ENCODE results near the gene LPCAT2. TPM values are rescaled to one million over a fixed set of nuclear protein-coding genes. Genes with fewer than 3 reads are reported as not detected.

Gene LPCAT2
- total RNA-seq, 1 donor from 2014 or later = 1.8 TPM

DNA sequence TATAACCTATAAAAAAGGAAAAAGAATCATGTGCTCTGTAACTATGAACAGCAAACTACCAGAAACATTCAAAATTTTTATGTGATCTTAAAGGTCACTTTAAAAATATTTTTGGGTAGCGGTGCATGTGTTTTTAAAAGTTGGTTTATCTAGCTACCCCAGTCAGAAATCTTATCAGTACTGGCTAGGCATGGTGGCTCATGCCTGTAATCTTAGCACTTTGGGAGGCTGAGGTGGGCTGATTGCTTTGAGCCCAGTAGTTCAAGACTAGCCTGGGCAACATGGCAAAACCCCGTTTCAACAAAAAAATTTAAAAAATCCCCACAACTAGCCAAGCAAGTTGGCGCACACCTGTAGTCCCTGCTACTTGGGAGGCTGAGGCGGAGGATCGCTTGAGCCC is 61.3 kb downstream of the LPCAT2 start:
- Mint-ChIP-seq H3K4me1 (ENCODE audit: low read depth, unreplicated experiment) (peaks cover 6% of the 10 kb centered on the region), H3K27ac (ENCODE audit: unreplicated experiment) (no peak overlapping the region), H3K27me3 (ENCODE audit: unreplicated experiment) (peaks cover 2% of the 10 kb centered on the region), H3K9me3 (ENCODE audit: unreplicated experiment) (peaks cover 2% of the 10 kb centered on the region), H3K36me3 (ENCODE audit: unreplicated experiment) (no peaks in the 10 kb centered on the region), H3K4me3 (ENCODE audit: unreplicated experiment) (no peak overlapping the region)
- TF ChIP-seq, protein P1, sequence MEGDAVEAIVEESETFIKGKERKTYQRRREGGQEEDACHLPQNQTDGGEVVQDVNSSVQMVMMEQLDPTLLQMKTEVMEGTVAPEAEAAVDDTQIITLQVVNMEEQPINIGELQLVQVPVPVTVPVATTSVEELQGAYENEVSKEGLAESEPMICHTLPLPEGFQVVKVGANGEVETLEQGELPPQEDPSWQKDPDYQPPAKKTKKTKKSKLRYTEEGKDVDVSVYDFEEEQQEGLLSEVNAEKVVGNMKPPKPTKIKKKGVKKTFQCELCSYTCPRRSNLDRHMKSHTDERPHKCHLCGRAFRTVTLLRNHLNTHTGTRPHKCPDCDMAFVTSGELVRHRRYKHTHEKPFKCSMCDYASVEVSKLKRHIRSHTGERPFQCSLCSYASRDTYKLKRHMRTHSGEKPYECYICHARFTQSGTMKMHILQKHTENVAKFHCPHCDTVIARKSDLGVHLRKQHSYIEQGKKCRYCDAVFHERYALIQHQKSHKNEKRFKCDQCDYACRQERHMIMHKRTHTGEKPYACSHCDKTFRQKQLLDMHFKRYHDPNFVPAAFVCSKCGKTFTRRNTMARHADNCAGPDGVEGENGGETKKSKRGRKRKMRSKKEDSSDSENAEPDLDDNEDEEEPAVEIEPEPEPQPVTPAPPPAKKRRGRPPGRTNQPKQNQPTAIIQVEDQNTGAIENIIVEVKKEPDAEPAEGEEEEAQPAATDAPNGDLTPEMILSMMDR (IDR thresholded peaks at IDR 0.05; ENCODE audit: partially characterized antibody, unreplicated experiment) = no peak
- DNase-seq = no peak

DNA sequence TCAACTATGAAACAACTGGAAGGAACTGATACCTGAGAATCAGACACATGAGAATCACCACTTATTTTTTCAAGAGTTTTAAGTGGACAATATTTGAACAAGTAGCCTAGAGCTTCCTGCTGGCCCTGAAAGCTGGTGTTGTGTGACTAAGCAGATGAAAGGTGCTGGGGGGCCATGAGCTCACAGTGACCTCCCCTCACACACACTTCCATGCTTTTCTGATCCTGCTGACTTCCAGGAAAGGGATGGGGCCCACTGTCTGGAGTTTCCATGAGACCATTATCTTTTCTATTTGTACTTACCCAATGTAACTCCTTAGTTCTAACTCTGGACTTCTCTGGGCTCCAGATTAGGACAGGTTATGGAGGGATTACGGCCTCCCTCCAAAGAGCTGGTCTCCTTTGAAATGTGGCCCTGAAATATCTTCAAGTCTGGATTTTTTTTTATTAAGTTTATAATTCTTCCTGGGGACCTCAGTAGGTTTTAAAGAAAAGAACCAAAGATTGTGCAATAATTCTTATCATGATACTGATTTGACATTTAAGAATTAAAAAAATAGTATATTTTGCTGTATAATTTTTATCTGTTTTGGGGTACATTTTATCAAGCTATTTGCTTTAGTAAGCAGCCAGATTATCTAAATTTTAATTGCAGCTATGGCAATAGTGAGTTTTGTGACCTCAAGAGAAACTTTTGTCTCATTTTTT is 62.5 kb downstream of the LPCAT2 start:
- H3K36me3 Mint-ChIP-seq (ENCODE audit: unreplicated experiment) = no peaks in the 10 kb centered on the region
- peaks cover 2% of the 10 kb centered on the region for H3K9me3 Mint-ChIP-seq (ENCODE audit: unreplicated experiment)

DNA sequence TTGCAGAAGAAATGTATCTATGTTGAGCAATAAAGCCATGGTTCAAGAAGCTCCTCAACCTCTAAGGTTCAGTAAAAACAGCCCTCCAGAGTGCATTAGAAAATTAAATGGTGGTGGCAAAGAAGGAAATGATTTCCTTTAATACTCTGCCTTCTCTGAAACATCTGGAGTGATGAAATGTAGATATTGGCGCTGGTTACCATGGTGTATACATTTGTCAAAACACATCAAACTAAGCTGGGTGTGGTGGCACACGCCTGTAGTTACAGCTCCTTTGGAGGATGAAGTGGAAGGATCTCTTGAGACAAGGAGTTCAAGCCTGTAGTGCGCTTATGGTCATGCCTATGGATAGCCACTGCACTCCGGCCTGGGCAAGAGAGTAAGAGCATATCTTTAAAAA is 63.6 kb downstream of the LPCAT2 start:
- no peaks in the 10 kb centered on the region for H3K36me3 Mint-ChIP-seq (ENCODE audit: unreplicated experiment)
- TF ChIP-seq, protein P1 (IDR thresholded peaks at IDR 0.05; ENCODE audit: partially characterized antibody, unreplicated experiment) = no peak
- no peak for DNase-seq
- H3K27ac Mint-ChIP-seq (ENCODE audit: unreplicated experiment) = no peak overlapping the region
- no peaks in the 10 kb centered on the region for H3K27me3 Mint-ChIP-seq (ENCODE audit: unreplicated experiment)
- peaks cover 2% of the 10 kb centered on the region for H3K9me3 Mint-ChIP-seq (ENCODE audit: unreplicated experiment)
- no peak overlapping the region for H3K4me3 Mint-ChIP-seq (ENCODE audit: unreplicated experiment)
- peaks cover 5% of the 10 kb centered on the region for H3K4me1 Mint-ChIP-seq (ENCODE audit: low read depth, unreplicated experiment)

More for the DNA sequence above, 62.5 kb downstream of the LPCAT2 start:
- Mint-ChIP-seq H3K4me3 (ENCODE audit: unreplicated experiment) (no peak overlapping the region), H3K4me1 (ENCODE audit: low read depth, unreplicated experiment) (peaks cover 6% of the 10 kb centered on the region), H3K27me3 (ENCODE audit: unreplicated experiment) (peaks cover 2% of the 10 kb centered on the region), H3K27ac (ENCODE audit: unreplicated experiment) (no peak overlapping the region)
- no peak for DNase-seq
- TF ChIP-seq, protein P1 (IDR thresholded peaks at IDR 0.05; ENCODE audit: partially characterized antibody, unreplicated experiment) = no peak

DNA sequence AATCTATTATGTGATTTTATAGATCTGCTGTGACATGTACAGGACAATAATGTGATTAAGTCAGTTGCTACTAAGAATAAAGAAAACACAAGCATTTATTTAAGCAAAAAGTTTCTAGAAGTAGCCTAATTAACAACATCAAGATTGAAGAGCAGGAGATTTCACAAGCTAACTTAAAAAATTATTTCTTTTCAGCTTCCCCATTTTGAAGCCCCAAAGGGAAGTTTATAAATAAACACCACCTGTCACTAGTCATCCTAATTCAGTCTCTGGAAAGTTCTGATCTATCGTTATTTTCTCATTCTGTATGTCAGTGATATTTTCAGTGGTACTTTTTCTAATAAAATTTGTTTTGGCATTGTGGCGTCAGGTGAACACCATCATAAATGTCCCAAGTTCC is 65.9 kb downstream of the LPCAT2 start:
- Mint-ChIP-seq H3K4me3 (ENCODE audit: unreplicated experiment) (no peak overlapping the region), H3K4me1 (ENCODE audit: low read depth, unreplicated experiment) (no peaks in the 10 kb centered on the region), H3K27ac (ENCODE audit: unreplicated experiment) (no peak overlapping the region), H3K27me3 (ENCODE audit: unreplicated experiment) (no peaks in the 10 kb centered on the region), H3K36me3 (ENCODE audit: unreplicated experiment) (no peaks in the 10 kb centered on the region), H3K9me3 (ENCODE audit: unreplicated experiment) (peaks cover 2% of the 10 kb centered on the region)
- TF ChIP-seq, protein P1 (IDR thresholded peaks at IDR 0.05; ENCODE audit: partially characterized antibody, unreplicated experiment) = no peak
- no peak for DNase-seq

DNA sequence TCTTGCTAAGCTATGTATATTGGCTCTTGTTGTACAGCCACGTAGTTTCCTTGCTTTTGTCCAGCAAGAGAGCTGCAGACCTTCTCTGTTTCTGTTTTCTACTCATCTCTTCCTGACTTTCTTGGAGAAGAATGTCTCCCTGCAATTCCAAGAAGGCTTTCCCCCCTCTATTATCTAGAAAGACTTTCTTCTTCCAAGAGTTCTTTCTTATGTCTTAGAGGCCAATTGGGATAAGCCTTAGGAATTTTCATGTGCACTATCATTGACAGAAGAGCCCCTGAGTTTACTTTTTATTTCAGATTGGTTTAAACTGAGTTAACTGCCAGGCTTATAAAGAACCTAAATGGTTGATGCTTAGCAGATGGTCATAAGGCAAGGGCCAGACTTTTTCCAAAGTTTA is 66.6 kb downstream of the LPCAT2 start:
- H3K27ac Mint-ChIP-seq (ENCODE audit: unreplicated experiment) = no peak overlapping the region
- TF ChIP-seq, protein P1 (IDR thresholded peaks at IDR 0.05; ENCODE audit: partially characterized antibody, unreplicated experiment) = no peak
- peaks cover 2% of the 10 kb centered on the region for H3K9me3 Mint-ChIP-seq (ENCODE audit: unreplicated experiment)
- H3K4me3 Mint-ChIP-seq (ENCODE audit: unreplicated experiment) = no peak overlapping the region
- no peak for DNase-seq
- no peaks in the 10 kb centered on the region for H3K4me1 Mint-ChIP-seq (ENCODE audit: low read depth, unreplicated experiment)
- no peaks in the 10 kb centered on the region for H3K36me3 Mint-ChIP-seq (ENCODE audit: unreplicated experiment)
- no peaks in the 10 kb centered on the region for H3K27me3 Mint-ChIP-seq (ENCODE audit: unreplicated experiment)
